ENCODE data around the gene SCGB1A1. TPM values are rescaled to one million over a fixed set of nuclear protein-coding genes. Genes with fewer than 3 reads are reported as not detected.

The SCGB1A1 gene
- 10 to 100 TPM in 1 of 7 donors, 1 to 10 TPM in 1, not detected in 5; 1.8 to 11.6 TPM for total RNA-seq
- polyA plus RNA-seq: not detected
- long read RNA-seq, donor 1: 0 reads
- long read RNA-seq, donor 2: 0 reads
- long read RNA-seq, donor 3: 0 reads

GRCh38 chr11:62418733-62419132, at the start of gene SCGB1A1:
SCGB1A1 (plus strand) TSS chr11:62419033; CDS start chr11:62419096, 63 bp downstream.
- DNase-seq: no peak
- no peaks in the 10 kb centered on the region for H3K9me3 ChIP-seq
- H3K36me3 ChIP-seq: no peaks in the 10 kb centered on the region
- TF ChIP-seq EP300 (IDR thresholded peaks at IDR 0.05) (no peak), POLR2A (IDR thresholded peaks at IDR 0.05) (no peak), CTCF (IDR thresholded peaks at IDR 0.05) (no peak)
- no peak within 1 kb of the TSS for H3K4me3 ChIP-seq
- intact Hi-C loops (cut with DNase I): loop anchor here in 1 of 4 donors (5.0 kb wide), 1 partner anchor 139 kb away; no protein-coding TSS in a partner anchor
- peak within 1 kb of the TSS; percentile 47 to 59 for H3K27ac ChIP-seq
- WGBS, 3 donors: 75 to 97% (median 90%) methylated on average over 4 of the region's 4 CpGs
- no peaks in the 10 kb centered on the region for H3K27me3 ChIP-seq
- H3K4me1 ChIP-seq (ENCODE audit: insufficient read depth): peaks cover 13% of the 10 kb centered on the region

GRCh38 chr11:62370743-62371440, 47.9 kb upstream of the SCGB1A1 start:
- Histone ChIP-seq H3K4me3 (no peak overlapping the region), H3K27me3 (no peaks in the 10 kb centered on the region), H3K36me3 (no peaks in the 10 kb centered on the region), H3K4me1 (ENCODE audit: insufficient read depth) (no peaks in the 10 kb centered on the region), H3K9me3 (no peaks in the 10 kb centered on the region), H3K27ac (no peak overlapping the region)
- WGBS, 3 donors: 54 to 61% (median 60%) methylated on average over 38 to 39 of the region's 39 CpGs
- intact Hi-C loops (cut with DNase I): no loop called here
- TF ChIP-seq EP300 (IDR thresholded peaks at IDR 0.05): no peak
- TF ChIP-seq POLR2A (IDR thresholded peaks at IDR 0.05): no peak
- TF ChIP-seq CTCF (IDR thresholded peaks at IDR 0.05): no peak
- DNase-seq: no peak

GRCh38 chr11:62372871-62373270, 46.0 kb upstream of the SCGB1A1 start:
- Histone ChIP-seq H3K4me1 (ENCODE audit: insufficient read depth) (no peaks in the 10 kb centered on the region), H3K9me3 (no peaks in the 10 kb centered on the region), H3K27me3 (no peaks in the 10 kb centered on the region), H3K4me3 (no peak overlapping the region), H3K36me3 (no peaks in the 10 kb centered on the region), H3K27ac (no peak overlapping the region)
- WGBS, 3 donors: 81 to 87% (median 84%) methylated on average over 6 of the region's 6 CpGs
- TF ChIP-seq POLR2A (IDR thresholded peaks at IDR 0.05): no peak
- TF ChIP-seq EP300 (IDR thresholded peaks at IDR 0.05): no peak
- TF ChIP-seq CTCF (IDR thresholded peaks at IDR 0.05): no peak
- DNase-seq: no peak
- intact Hi-C loops (cut with DNase I): no loop called here

- 92 to 95% (median 94%) methylated on average over 18 of the region's 18 CpGs for WGBS, 3 donors
- DNase-seq: no peak
- Histone ChIP-seq H3K9me3 (no peaks in the 10 kb centered on the region), H3K27me3 (no peaks in the 10 kb centered on the region), H3K36me3 (no peaks in the 10 kb centered on the region), H3K27ac (no peak overlapping the region), H3K4me3 (no peak overlapping the region), H3K4me1 (ENCODE audit: insufficient read depth) (no peaks in the 10 kb centered on the region)
- no peak for TF ChIP-seq CTCF (IDR thresholded peaks at IDR 0.05)
- no peak for TF ChIP-seq POLR2A (IDR thresholded peaks at IDR 0.05)
- no peak for TF ChIP-seq EP300 (IDR thresholded peaks at IDR 0.05)
- intact Hi-C loops (cut with DNase I): no loop called here
Observed at GRCh38 chr11:62373464-62374119, 45.2 kb upstream of the SCGB1A1 start.

Measured in ovary (tissue), 10 donors.